ENCODE results near the gene COL4A3. TPM values are rescaled to one million over a fixed set of nuclear protein-coding genes. Genes with fewer than 3 reads are reported as not detected.
A peak's percentile ranks its signal among the peaks of the same experiment; 100 is the strongest.
"Not testable (repeated sequence)": the region's sequence is repeated elsewhere in the genome, so short reads cannot be mapped to it uniquely, and the experiment has no call there.

Gene COL4A3
- total RNA-seq, 8 experiments from 2014 or later = 0.21 to 1.3 (median 0.59) TPM

DNA sequence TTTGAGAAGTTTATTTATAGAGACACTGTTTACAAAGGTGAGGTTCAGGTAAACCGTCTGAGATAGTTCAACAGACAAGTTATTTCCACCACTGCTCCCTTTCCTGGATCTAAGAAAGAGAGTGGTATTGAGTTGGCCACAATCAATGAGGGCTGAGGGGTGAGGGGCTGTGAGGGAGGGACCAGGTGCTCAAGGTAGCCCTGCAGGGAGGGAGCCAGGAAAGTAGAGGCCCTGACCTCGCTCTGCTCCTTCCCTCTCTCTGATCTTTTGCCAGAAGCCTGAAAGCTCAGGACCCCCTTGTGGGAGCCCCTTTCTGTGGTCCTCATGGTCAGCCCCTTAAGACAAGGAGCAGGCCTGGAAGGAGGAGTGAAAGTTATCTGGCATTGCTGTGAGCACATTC lies 29.8 kb downstream of the COL4A3 start:
- Histone ChIP-seq H3K4me1 (replicated peaks in 1 of 2) (no peaks in the 10 kb centered on the region), H3K4me3 (no peak overlapping the region), H3K27ac (no peak overlapping the region)
- in situ Hi-C loops (cut with MboI; ENCODE audit: low pct_unique_long_range_greater_than_20kb in 2 of 9, low sequenced_read_pairs in 9 of 9, unreplicated experiment in 9 of 9) = no loop called here
- 0 to 92% (median 60%) methylated on average over 1 to 2 of the region's 2 CpGs; no CpG with 5 or more reads in 3 of the 10 experiments for whole genome bisulfite sequencing, 10 experiments
- no peak for ATAC-seq (replicated peaks in 6 of 8)

DNA sequence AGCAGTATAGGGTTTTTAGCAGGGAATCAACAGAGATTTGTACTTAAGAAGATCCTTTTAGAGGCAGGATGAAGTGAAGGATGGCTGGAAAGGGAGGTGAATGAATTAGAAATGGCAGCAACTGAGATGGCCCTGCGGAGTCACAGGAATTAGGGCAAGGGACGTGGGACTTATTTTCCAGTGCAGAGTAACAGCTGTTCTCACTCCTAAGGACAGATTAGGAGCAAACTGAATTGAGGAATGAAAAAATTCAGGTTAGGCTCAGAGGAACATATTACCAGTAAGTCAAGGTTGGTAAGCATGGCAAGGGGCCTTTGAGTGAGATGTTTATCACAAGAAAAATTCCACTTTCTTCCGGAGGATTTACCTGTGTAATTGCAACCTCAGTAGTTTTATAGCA lies 34.4 kb downstream of the COL4A3 start:
- H3K27ac ChIP-seq = no peak overlapping the region
- H3K4me1 ChIP-seq (replicated peaks in 1 of 2) = no peaks in the 10 kb centered on the region
- no peak for ATAC-seq (replicated peaks in 6 of 8)
- H3K4me3 ChIP-seq = no peak overlapping the region
- WGBS, 10 experiments = 20 to 97% (median 71%) methylated on average over 1 to 3 of the region's 3 CpGs; no CpG with 5 or more reads in 1 of the 10 experiments
- in situ Hi-C loops (cut with MboI; ENCODE audit: low pct_unique_long_range_greater_than_20kb in 2 of 9, low sequenced_read_pairs in 9 of 9, unreplicated experiment in 9 of 9) = no loop called here

DNA sequence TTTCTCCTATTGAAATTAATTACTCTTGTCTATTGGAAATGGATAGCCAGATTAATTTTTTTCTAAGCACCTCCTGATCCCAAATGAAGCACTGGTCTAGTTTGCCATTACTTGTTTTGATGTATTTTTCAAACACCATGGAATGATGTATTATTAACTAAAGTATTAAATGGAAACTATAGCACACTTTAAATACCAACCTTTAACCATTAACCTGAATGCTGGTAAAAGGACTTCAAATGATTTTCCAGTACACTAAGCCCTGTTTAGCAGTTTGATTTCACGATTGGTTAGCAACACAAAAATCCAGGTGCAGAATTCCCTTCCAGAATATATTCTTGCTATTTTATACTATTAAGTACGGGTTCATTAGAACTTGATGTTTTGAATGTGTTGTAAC lies 37.3 kb downstream of the COL4A3 start:
- no peak for ATAC-seq (replicated peaks in 6 of 8)
- Histone ChIP-seq H3K27ac (no peak overlapping the region), H3K4me3 (no peak overlapping the region), H3K4me1 (replicated peaks in 1 of 2) (no peaks in the 10 kb centered on the region)
- 25 to 93% (median 62%) methylated on average over 1 to 2 of the region's 2 CpGs; no CpG with 5 or more reads in 1 of the 10 experiments for WGBS, 10 experiments
- in situ Hi-C loops (cut with MboI; ENCODE audit: low pct_unique_long_range_greater_than_20kb in 2 of 9, low sequenced_read_pairs in 9 of 9, unreplicated experiment in 9 of 9) = no loop called here

DNA sequence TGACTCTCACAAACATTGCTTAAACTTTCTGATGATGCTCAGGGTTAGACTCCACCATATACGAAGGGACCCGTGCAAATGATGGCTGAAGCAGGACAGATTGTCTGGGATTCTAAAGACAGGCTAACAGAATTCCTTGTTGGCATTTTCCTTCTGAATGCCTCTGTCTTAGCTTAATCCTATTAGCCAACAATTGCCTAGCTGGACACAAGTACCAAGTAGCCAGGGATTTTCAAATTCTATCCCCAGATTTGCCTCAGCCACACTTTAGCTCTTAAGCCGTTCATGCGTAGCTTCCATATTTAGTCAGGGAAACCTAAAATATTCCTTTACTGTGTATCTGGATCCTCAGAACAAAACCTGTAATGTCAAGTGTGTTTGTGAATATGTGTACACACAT lies 40.0 kb downstream of the COL4A3 start:
- no peaks in the 10 kb centered on the region for H3K4me1 ChIP-seq (replicated peaks in 1 of 2)
- H3K27ac ChIP-seq = no peak overlapping the region
- 34 to 100% (median 94%) methylated on average over 2 to 4 of the region's 4 CpGs for WGBS, 10 experiments
- ATAC-seq (replicated peaks in 6 of 8) = no peak
- no peak overlapping the region for H3K4me3 ChIP-seq
- in situ Hi-C loops (cut with MboI; ENCODE audit: low pct_unique_long_range_greater_than_20kb in 2 of 9, low sequenced_read_pairs in 9 of 9, unreplicated experiment in 9 of 9) = no loop called here

GRCh38 chr2:227205701-227206100 lies 41.3 kb downstream of the COL4A3 start:
- H3K27ac ChIP-seq = no peak overlapping the region
- no peak overlapping the region for H3K4me3 ChIP-seq
- H3K4me1 ChIP-seq (replicated peaks in 1 of 2) = no peaks in the 10 kb centered on the region
- WGBS, 10 experiments = 0 to 86% (median 53%) methylated on average over 1 to 4 of the region's 4 CpGs
- ATAC-seq (replicated peaks in 6 of 8) = no peak
- in situ Hi-C loops (cut with MboI; ENCODE audit: low pct_unique_long_range_greater_than_20kb in 2 of 9, low sequenced_read_pairs in 9 of 9, unreplicated experiment in 9 of 9) = no loop called here

GRCh38 chr2:227206406-227206805 lies 42.0 kb downstream of the COL4A3 start:
- H3K27ac ChIP-seq = no peak overlapping the region
- in situ Hi-C loops (cut with MboI; ENCODE audit: low pct_unique_long_range_greater_than_20kb in 2 of 9, low sequenced_read_pairs in 9 of 9, unreplicated experiment in 9 of 9) = no loop called here
- 5 to 99% (median 76%) methylated on average over 1 to 9 of the region's 9 CpGs for WGBS, 10 experiments
- ATAC-seq (replicated peaks in 6 of 8) = no peak
- no peaks in the 10 kb centered on the region for H3K4me1 ChIP-seq (replicated peaks in 1 of 2)
- H3K4me3 ChIP-seq = no peak overlapping the region

GRCh38 chr2:227207573-227207972 lies 43.1 kb downstream of the COL4A3 start:
- H3K4me3 ChIP-seq = no peak overlapping the region
- H3K4me1 ChIP-seq (replicated peaks in 1 of 2) = no peaks in the 10 kb centered on the region
- in situ Hi-C loops (cut with MboI; ENCODE audit: low pct_unique_long_range_greater_than_20kb in 2 of 9, low sequenced_read_pairs in 9 of 9, unreplicated experiment in 9 of 9) = no loop called here
- no peak overlapping the region for H3K27ac ChIP-seq
- WGBS, 10 experiments = 50 to 94% (median 83%) methylated on average over 1 to 2 of the region's 2 CpGs; no CpG with 5 or more reads in 5 of the 10 experiments
- ATAC-seq (replicated peaks in 6 of 8) = no peak

DNA sequence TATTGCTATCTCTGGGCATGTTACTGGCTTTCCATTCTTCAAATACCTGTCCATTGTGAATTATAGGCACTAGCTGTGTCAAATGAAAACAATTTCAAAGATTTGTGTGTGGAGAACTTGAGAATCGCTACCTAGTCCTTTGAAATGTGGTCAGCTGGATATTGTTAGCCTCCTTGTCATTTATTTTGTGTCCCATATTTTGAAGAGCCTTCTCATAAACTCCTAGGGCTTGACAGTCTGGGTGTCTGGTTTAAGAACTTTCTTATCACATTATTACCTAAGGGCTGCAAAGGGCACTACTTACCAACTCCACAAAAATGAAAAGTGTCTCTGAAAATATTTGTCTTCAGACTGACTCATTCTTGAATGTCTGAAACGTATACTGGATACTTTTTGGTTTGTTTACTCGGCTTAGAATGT lies 50.2 kb downstream of the COL4A3 start:
- 20 to 77% (median 69%) methylated on average over 2 to 3 of the region's 3 CpGs; no CpG with 5 or more reads in 2 of the 10 experiments for WGBS, 10 experiments
- peak in 1 of 8 experiments; percentile 29 for ATAC-seq (replicated peaks in 6 of 8)

DNA sequence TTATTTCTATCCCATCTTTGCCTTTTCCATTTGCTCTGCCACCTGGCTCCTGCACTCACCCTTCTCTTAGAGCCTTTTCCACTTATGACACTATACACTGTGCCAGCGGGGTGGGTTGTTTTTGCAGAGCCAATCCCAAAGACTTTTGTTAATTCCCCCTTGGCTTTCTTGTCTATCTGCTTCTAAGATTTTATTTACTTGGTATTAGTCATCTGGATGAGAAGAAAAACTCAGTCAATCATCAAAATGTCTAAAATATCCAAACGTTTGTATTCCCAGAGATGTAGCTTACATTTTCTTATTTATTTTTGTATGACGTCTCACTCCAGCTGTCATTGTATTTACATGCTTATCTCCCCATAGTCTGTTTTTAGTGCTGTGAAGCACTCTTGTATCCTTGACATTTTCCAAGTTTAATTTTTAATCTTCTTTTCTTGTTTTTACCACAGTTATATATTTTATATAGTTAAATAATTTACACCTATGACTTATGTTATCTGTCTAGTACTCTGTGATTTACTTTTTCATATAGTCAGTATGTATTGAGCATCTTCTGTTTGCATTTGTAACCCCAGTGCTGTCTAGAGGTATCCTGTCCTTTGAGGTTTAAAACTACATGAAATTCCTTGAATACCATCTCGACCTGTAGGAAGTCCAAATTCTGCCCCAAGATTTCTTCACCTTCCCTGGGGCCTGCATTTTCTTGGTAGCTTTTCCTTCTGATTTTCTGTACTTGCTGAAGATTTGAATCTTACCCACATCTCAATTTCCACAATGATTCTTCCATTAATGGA lies 55.1 kb downstream of the COL4A3 start:
- in situ Hi-C loops (cut with MboI; ENCODE audit: low pct_unique_long_range_greater_than_20kb in 2 of 9, low sequenced_read_pairs in 9 of 9, unreplicated experiment in 9 of 9) = no loop called here
- H3K4me3 ChIP-seq = no peak overlapping the region
- H3K27ac ChIP-seq = no peak overlapping the region
- no peak for ATAC-seq (replicated peaks in 6 of 8)
- 10 to 98% (median 72%) methylated on average over 1 to 4 of the region's 4 CpGs for WGBS, 10 experiments
- no peaks in the 10 kb centered on the region for H3K4me1 ChIP-seq (replicated peaks in 1 of 2)

More for the DNA sequence above, 50.2 kb downstream of the COL4A3 start:
- in situ Hi-C loops (cut with MboI; ENCODE audit: low pct_unique_long_range_greater_than_20kb in 2 of 9, low sequenced_read_pairs in 9 of 9, unreplicated experiment in 9 of 9) = no loop called here
- no peaks in the 10 kb centered on the region for H3K4me1 ChIP-seq (replicated peaks in 1 of 2)
- H3K4me3 ChIP-seq = no peak overlapping the region
- H3K27ac ChIP-seq = no peak overlapping the region

DNA sequence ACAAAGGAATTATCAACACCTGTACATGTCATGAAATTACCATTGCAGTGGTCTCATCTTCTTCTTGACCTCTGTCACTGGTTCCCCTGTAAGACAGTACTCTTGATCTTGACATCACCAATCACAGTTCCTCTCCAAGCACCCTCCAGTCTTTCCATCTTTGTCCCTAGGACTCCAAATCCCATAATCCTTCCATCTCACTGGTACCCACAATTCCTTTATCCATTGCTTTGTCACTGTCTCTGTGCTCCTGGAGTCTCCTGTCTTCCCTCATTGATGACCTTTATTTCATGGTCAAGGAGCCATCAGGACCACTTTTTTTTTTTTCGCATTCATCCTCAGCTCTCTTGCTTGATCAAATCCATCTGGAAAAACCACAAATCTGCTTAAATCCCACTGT lies 56.7 kb downstream of the COL4A3 start:
- Histone ChIP-seq H3K27ac (no peak overlapping the region), H3K4me3 (no peak overlapping the region), H3K4me1 (replicated peaks in 1 of 2) (no peaks in the 10 kb centered on the region)
- 0 to 100% (median 60%) methylated on average over 1 of the region's 1 CpG; no CpG with 5 or more reads in 2 of the 10 experiments for WGBS, 10 experiments
- in situ Hi-C loops (cut with MboI; ENCODE audit: low pct_unique_long_range_greater_than_20kb in 2 of 9, low sequenced_read_pairs in 9 of 9, unreplicated experiment in 9 of 9) = no loop called here
- no peak for ATAC-seq (replicated peaks in 6 of 8)

DNA sequence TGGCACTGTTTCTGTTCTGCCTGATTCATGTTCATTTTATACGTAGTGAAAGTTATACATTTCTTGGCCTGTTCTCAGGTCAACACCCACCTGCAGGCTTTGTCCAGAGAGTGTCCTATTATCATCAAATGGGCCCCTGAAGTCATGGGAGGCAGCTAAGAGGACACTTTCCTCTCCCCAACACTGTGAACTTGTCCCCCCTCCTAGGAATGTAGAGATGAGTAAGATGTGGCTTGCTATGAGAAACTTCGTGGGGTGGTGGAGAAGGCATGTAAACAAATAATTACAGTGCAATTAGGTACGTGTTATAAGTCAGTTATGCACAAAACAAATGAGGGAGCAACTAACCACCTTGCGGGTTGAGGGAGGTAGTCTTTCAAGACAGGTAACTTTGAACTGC lies 57.9 kb downstream of the COL4A3 start:
- in situ Hi-C loops (cut with MboI; ENCODE audit: low pct_unique_long_range_greater_than_20kb in 2 of 9, low sequenced_read_pairs in 9 of 9, unreplicated experiment in 9 of 9) = no loop called here
- 20 to 100% (median 78%) methylated on average over 1 to 4 of the region's 4 CpGs; no CpG with 5 or more reads in 2 of the 10 experiments for WGBS, 10 experiments
- ATAC-seq (replicated peaks in 6 of 8) = no peak
- H3K27ac ChIP-seq = no peak overlapping the region
- H3K4me1 ChIP-seq (replicated peaks in 1 of 2) = no peaks in the 10 kb centered on the region
- H3K4me3 ChIP-seq = no peak overlapping the region

DNA sequence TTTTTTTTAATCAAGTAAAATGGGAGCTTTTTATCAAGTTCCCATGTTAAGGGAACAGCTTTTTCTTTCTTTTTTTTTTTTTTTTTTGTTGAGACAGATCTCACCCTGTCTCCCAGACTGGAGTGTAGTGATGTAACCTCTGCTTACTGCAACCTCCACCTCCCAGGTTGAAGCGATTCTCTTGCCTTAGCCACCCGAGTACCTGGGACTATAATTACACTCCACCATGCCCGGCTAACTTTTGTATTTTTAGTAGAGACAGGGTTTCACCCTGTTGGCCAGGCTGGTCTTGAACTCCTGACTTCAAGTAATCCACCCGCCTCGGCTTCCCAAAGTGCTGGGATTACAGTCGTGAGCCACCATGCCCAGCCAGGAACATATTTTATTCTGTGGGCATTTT lies 61.2 kb downstream of the COL4A3 start:
- 62 to 100% (median 84%) methylated on average over 1 to 6 of the region's 6 CpGs; no CpG with 5 or more reads in 1 of the 10 experiments for WGBS, 10 experiments

DNA sequence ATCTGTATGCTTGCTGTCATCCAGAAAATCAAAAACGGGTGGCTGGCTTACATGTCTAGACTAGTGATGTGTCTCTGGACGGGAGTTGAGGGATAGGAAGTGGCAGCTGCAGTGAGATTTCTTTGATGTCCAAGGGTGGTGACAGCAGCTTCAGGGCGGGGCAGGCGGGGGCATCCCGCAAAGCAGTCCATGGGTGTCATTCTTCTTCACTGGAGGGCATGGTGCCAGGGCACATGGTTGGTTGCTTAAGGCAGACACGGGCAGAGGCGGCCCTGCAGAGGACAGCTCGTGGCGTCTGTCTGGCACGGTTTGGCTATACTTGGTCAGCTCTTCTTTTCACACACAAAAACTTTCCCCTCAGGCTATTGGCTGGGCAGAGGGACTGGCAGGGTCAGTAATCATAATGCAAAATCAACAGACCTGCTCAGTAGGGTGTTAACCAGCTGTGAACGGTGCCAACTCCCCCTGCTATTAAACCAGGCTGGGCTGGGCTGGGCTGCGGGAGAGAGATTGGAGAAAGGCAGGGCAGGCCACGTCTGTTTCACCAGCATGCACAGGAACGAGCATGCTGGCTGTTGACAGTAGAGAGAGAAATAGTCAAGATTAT lies 63.7 kb downstream of the COL4A3 start:
- WGBS, 10 experiments = 0 to 79% (median 40%) methylated on average over 1 to 10 of the region's 14 CpGs; no CpG with 5 or more reads in 1 of the 10 experiments

More for the DNA sequence above, 61.2 kb downstream of the COL4A3 start:
- not testable (repeated sequence) for H3K4me1 ChIP-seq (replicated peaks in 1 of 2); H3K4me3 ChIP-seq; H3K27ac ChIP-seq; ATAC-seq (replicated peaks in 6 of 8)
- in situ Hi-C loops (cut with MboI; ENCODE audit: low pct_unique_long_range_greater_than_20kb in 2 of 9, low sequenced_read_pairs in 9 of 9, unreplicated experiment in 9 of 9) = loop anchor here in 2 of 9 experiments (25.0 kb wide), 1 partner anchor 88 kb away; no protein-coding TSS in a partner anchor

More for the DNA sequence above, 63.7 kb downstream of the COL4A3 start:
- in situ Hi-C loops (cut with MboI; ENCODE audit: low pct_unique_long_range_greater_than_20kb in 2 of 9, low sequenced_read_pairs in 9 of 9, unreplicated experiment in 9 of 9) = loop anchor here in 2 of 9 experiments (25.0 kb wide), 1 partner anchor 91 kb away; no protein-coding TSS in a partner anchor
- ATAC-seq (replicated peaks in 6 of 8) = peak in 4 of 8 experiments; percentile 48 to 92 (median 86)
- Histone ChIP-seq H3K27ac (no peak overlapping the region), H3K4me3 (no peak overlapping the region), H3K4me1 (replicated peaks in 1 of 2) (no peaks in the 10 kb centered on the region)
